Transverse colon (tissue), 4 donors: ENCODE data around the gene NMRK1.

Experiments
- CTCF ChIP-seq, 5 experiments: fragments of 200-600 bp in 3 of 5; fragments of 450-650 bp in 2 of 5; sonication (generic) in 3 of 5; IDR thresholded peaks; 1 replicate in 2 of 5; 2 replicates in 3 of 5; pipeline ENCODE4 v1.5.1; 2016 to 2017; ENCODE audit warnings: antibody characterized with exemption in 5 of 5, inconsistent platforms in 3 of 5, mild to moderate bottlenecking in 2 of 5, moderate library complexity in 1 of 5
- EP300 ChIP-seq: sonication (generic); formaldehyde crosslinking; IDR thresholded peaks from one replicate; pipeline ENCODE4 v1.6.1; 2017; ENCODE audit warnings: antibody characterized with exemption, low read depth
- POLR2A ChIP-seq: fragments of 450-650 bp; IDR thresholded peaks from one replicate; pipeline ENCODE4 v1.6.1; 2016; ENCODE audit warnings: antibody characterized with exemption, mild to moderate bottlenecking, moderate library complexity
- POLR2AphosphoS5 ChIP-seq, 3 donors: sonication (generic); formaldehyde crosslinking; IDR thresholded peaks; one replicate each; pipeline ENCODE4 v1.6.1; 2016; ENCODE audit warnings: antibody characterized with exemption in 3 of 3

- TF ChIP-seq CTCF (IDR thresholded peaks at IDR 0.05) (no peak), EP300 (no peak), POLR2A (no peak), POLR2AphosphoS5 (IDR thresholded peaks at IDR 0.05) (no peak)
These were observed 2.3 kb downstream of the NMRK1 start for GRCh38 chr9:75085640-75086039.
